Peyer's patch (tissue), 4 donors: ENCODE data around the gene STX7. TPM values are rescaled to one million over a fixed set of nuclear protein-coding genes. Genes with fewer than 3 reads are reported as not detected.

Experiments used
- DNase-seq, 3 donors: peaks; one replicate each; pipeline ENCODE4 v3.0.0-alpha.2; 2017 to 2019
- H3K27ac ChIP-seq, 4 donors: fragments of 200-600 bp; sonication (generic); one replicate each; pipeline ENCODE4 v1.5.1; 2016 to 2019
- H3K27me3 ChIP-seq, 2 donors: fragments of 200-600 bp; sonication (generic); one replicate each; pipeline ENCODE4 v1.5.1; 2019
- H3K36me3 ChIP-seq, 3 donors: fragments of 200-600 bp; sonication (generic); one replicate each; pipeline ENCODE4 v1.5.1; 2016 to 2019
- H3K4me1 ChIP-seq, 4 donors: fragments of 200-600 bp; sonication (generic); one replicate each; pipeline ENCODE4 v1.5.1; 2016 to 2019
- H3K4me3 ChIP-seq, 4 donors: fragments of 200-600 bp; sonication (generic); 1 replicate in 3 of 4; 2 replicates in 1 of 4; pipeline ENCODE4 v1.5.1; 2016 to 2019; ENCODE audit warnings: mild to moderate bottlenecking in 1 of 4
- H3K9me3 ChIP-seq, 4 donors: fragments of 200-600 bp; sonication (generic); one replicate each; pipeline ENCODE4 v1.5.1; 2016 to 2019; ENCODE audit warnings: mild to moderate bottlenecking in 1 of 4
- CTCF ChIP-seq, 6 experiments: fragments of 450-650 bp in 4 of 6; fragments of 200-600 bp in 2 of 6; sonication (generic) in 1 of 6; IDR thresholded peaks; one replicate each; pipeline ENCODE4 v1.5.1; 2017 to 2019; ENCODE audit warnings: antibody characterized with exemption in 6 of 6, mild to moderate bottlenecking in 3 of 6, moderate library complexity in 1 of 6
- POLR2A ChIP-seq, 2 donors: fragments of 450-650 bp; IDR thresholded peaks; one replicate each; pipeline ENCODE4 v1.5.1; 2017; ENCODE audit warnings: antibody characterized with exemption in 2 of 2, mild to moderate bottlenecking in 2 of 2, moderate library complexity in 2 of 2
- total RNA-seq, 4 donors: library from RNA; depleted of rRNA; stranded (reverse); fragments of >200 nt; gene quantifications; one replicate each; pipeline ENCODE4 v1.1.0, GENCODE V29; 2016

STX7 gene
- total RNA-seq, 4 donors from 2014 or later: 31.4 to 65.9 (median 51.9) TPM

GRCh38 chr6:132423839-132424238 is 89.1 kb downstream of the STX7 start:
- H3K4me1 ChIP-seq: no peaks in the 10 kb centered on the region
- H3K27ac ChIP-seq: no peak overlapping the region
- H3K36me3 ChIP-seq: no peaks in the 10 kb centered on the region
- no peak for DNase-seq
- H3K27me3 ChIP-seq: no peaks in the 10 kb centered on the region
- no peak overlapping the region for H3K4me3 ChIP-seq
- TF ChIP-seq CTCF (IDR thresholded peaks at IDR 0.05): no peak
- TF ChIP-seq POLR2A (IDR thresholded peaks at IDR 0.05): no peak
- H3K9me3 ChIP-seq: no peaks in the 10 kb centered on the region

- Histone ChIP-seq H3K27me3 (no peaks in the 10 kb centered on the region), H3K9me3 (no peaks in the 10 kb centered on the region), H3K4me1 (no peaks in the 10 kb centered on the region), H3K4me3 (no peak overlapping the region), H3K27ac (no peak overlapping the region), H3K36me3 (no peaks in the 10 kb centered on the region)
- no peak for DNase-seq
- no peak for TF ChIP-seq POLR2A (IDR thresholded peaks at IDR 0.05)
- TF ChIP-seq CTCF (IDR thresholded peaks at IDR 0.05): no peak
Measured at GRCh38 chr6:132418235-132418965, 94.5 kb downstream of the STX7 start.

- DNase-seq: no peak
- Histone ChIP-seq H3K4me3 (no peak overlapping the region), H3K27ac (no peak overlapping the region), H3K27me3 (no peaks in the 10 kb centered on the region), H3K36me3 (no peaks in the 10 kb centered on the region), H3K9me3 (no peaks in the 10 kb centered on the region), H3K4me1 (no peaks in the 10 kb centered on the region)
- TF ChIP-seq POLR2A (IDR thresholded peaks at IDR 0.05) (no peak), CTCF (IDR thresholded peaks at IDR 0.05) (no peak)
Measured at GRCh38 chr6:132414761-132415160, 98.2 kb downstream of the STX7 start.

- no peak for DNase-seq
- Histone ChIP-seq H3K4me3 (no peak overlapping the region), H3K27ac (no peak overlapping the region), H3K36me3 (no peaks in the 10 kb centered on the region), H3K27me3 (no peaks in the 10 kb centered on the region), H3K4me1 (no peaks in the 10 kb centered on the region), H3K9me3 (no peaks in the 10 kb centered on the region)
- no peak for TF ChIP-seq POLR2A (IDR thresholded peaks at IDR 0.05)
- no peak for TF ChIP-seq CTCF (IDR thresholded peaks at IDR 0.05)
Measured at GRCh38 chr6:132414322-132414721, 98.6 kb downstream of the STX7 start.

GRCh38 chr6:132413499-132413802 is 99.5 kb downstream of the STX7 start:
- TF ChIP-seq POLR2A (IDR thresholded peaks at IDR 0.05) (no peak), CTCF (IDR thresholded peaks at IDR 0.05) (no peak)
- H3K9me3 ChIP-seq: no peaks in the 10 kb centered on the region
- no peak overlapping the region for H3K27ac ChIP-seq
- DNase-seq: no peak
- no peak overlapping the region for H3K4me3 ChIP-seq
- H3K27me3 ChIP-seq: no peaks in the 10 kb centered on the region
- no peaks in the 10 kb centered on the region for H3K4me1 ChIP-seq
- H3K36me3 ChIP-seq: no peaks in the 10 kb centered on the region
